Measurements from ENCODE around the gene ANKRD26. TPM values are rescaled to one million over a fixed set of nuclear protein-coding genes. Genes with fewer than 3 reads are reported as not detected.
A peak's percentile ranks its signal among the peaks of the same experiment; 100 is the strongest.

Gene ANKRD26
- total RNA-seq: 1 to 10 TPM; 5.2 to 6.1 TPM

DNA sequence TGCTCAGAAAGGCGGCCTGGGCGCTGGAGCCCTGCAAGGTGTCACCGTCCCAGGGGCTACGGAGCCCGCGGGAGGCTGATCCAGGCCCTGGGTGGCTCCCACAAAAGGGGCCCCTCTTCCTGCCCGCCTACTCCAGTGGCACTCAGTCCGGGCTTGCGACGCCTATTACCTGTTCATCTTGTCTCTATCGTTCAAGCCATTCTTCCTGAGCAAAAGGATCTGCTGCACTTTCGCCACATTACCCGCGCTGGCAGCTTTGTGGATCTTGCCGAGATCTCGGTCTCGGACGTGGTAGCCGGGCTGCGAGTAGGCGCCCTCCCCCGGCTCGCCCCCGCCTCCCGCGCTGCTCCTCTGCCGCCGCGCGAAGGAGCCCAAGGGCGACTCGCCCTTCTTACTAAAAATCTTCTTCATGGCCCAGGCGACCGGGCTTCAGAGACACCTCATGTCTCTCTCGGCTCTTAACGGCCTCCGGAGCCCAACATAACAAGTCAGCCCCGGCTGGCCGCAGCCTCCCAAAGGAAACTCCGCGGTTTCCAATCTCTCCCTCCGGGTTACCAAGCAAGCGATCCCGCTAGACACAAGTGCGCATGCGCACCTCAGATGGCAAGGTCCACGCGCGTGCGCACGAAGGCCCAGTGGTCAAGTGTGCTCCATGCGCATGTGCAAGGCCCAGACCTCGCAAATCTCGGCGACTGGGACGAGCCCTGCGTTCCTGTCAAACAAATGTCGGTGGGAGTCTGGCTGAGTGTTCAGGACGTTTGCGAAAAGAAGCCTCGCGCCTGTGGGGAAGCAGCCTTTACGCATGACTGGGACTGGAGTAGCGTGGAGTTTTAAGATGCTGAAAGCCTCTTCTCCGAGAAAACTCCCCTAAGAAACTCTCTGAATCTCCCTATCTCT is at the start of gene ANKRD26:
ANKRD26 (minus strand) TSS at position 579 of the 897 bp plus-strand sequence; CDS start at position 411, 168 bp downstream.
- CTCF ChIA-PET: interaction anchor here (1.7 kb wide), 1 partner anchor 47 kb away, joined by 5 read pairs; no protein-coding TSS in a partner anchor
- DNase-seq: peak; percentile 96
- Mint-ChIP-seq H3K9me3 (no peaks in the 10 kb centered on the region), H3K4me3 (peak within 1 kb of the TSS; percentile 83), H3K27ac (peak within 1 kb of the TSS; percentile 81), H3K4me1 (peaks cover 44% of the 10 kb centered on the region), H3K36me3 (ENCODE audit: low read depth) (peaks cover 16% of the 10 kb centered on the region), H3K27me3 (no peaks in the 10 kb centered on the region)
- POLR2A ChIA-PET: interaction anchor here (0.6 to 5.1 kb wide), 8 partner anchors 16 to 365 kb away, joined by 3 to 32 read pairs (median 4); partner anchors contain the start of genes MASTL and YME1L1

- Mint-ChIP-seq H3K27ac (peak overlapping the region; percentile 36), H3K9me3 (no peaks in the 10 kb centered on the region), H3K36me3 (ENCODE audit: low read depth) (peaks cover 68% of the 10 kb centered on the region), H3K4me1 (peaks cover 48% of the 10 kb centered on the region), H3K4me3 (no peak overlapping the region), H3K27me3 (no peaks in the 10 kb centered on the region)
- CTCF ChIA-PET: no interaction called here
- no peak for DNase-seq
- POLR2A ChIA-PET: interaction anchor here (0.6 to 1.7 kb wide), 5 partner anchors 14 to 1808 kb away, joined by 3 to 6 read pairs (median 3); no protein-coding TSS in a partner anchor
Observed at GRCh38 chr10:27147701-27148100, 47.4 kb upstream of the ANKRD26 start.

DNA sequence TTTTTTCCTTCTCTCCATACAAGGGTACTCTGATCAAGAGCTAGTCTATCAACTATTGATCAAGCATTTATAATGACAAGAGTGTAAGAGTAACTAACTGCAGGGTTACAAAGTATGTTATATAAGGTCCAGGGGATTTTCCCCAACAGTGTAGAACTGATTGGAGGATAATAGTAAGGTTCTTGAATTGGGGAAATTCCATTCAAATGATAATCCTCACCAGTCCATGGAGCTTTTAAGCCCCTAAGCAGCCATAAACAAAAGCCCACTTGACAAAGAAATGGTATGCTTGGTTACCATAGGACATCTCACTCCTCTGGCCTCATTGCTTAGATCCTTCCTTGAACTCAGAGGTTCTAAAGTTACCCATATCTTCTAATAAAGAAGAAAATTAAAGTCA is 45.6 kb upstream of the ANKRD26 start:
- ChIA-PET CTCF (interaction anchor here (1.0 to 1.2 kb wide), 2 partner anchors 8 to 10 kb away, joined by 3 to 5 read pairs; partner anchors contain the start of genes MASTL and YME1L1), POLR2A (interaction anchor here (0.8 to 6.8 kb wide), 4 partner anchors 8 to 281 kb away, joined by 3 to 77 read pairs (median 4); partner anchors contain the start of genes MASTL and YME1L1)
- no peak for DNase-seq
- H3K36me3 Mint-ChIP-seq (ENCODE audit: low read depth): peaks cover 64% of the 10 kb centered on the region
- no peak overlapping the region for H3K4me3 Mint-ChIP-seq
- H3K27ac Mint-ChIP-seq: no peak overlapping the region
- no peaks in the 10 kb centered on the region for H3K27me3 Mint-ChIP-seq
- no peaks in the 10 kb centered on the region for H3K9me3 Mint-ChIP-seq
- H3K4me1 Mint-ChIP-seq: peaks cover 34% of the 10 kb centered on the region

- CTCF ChIA-PET: interaction anchor here (0.8 to 2.9 kb wide), 4 partner anchors 10 to 253 kb away, joined by 3 to 12 read pairs (median 6); partner anchors contain the start of gene YME1L1
- H3K4me1 Mint-ChIP-seq: peaks cover 21% of the 10 kb centered on the region
Observed at GRCh38 chr10:27143686-27144085, 43.4 kb upstream of the ANKRD26 start.

GRCh38 chr10:27138277-27138676 is 38.0 kb upstream of the ANKRD26 start:
- no peak for DNase-seq
- Mint-ChIP-seq H3K36me3 (ENCODE audit: low read depth) (peaks cover 42% of the 10 kb centered on the region), H3K27ac (no peak overlapping the region), H3K9me3 (no peaks in the 10 kb centered on the region), H3K4me1 (no peaks in the 10 kb centered on the region), H3K27me3 (no peaks in the 10 kb centered on the region), H3K4me3 (no peak overlapping the region)
- ChIA-PET POLR2A (interaction anchor here (1.0 kb wide), 1 partner anchor 16 kb away, joined by 3 read pairs; no protein-coding TSS in a partner anchor), CTCF (interaction anchor here (0.7 kb wide), 1 partner anchor 16 kb away, joined by 4 read pairs; the partner anchor contains the start of gene YME1L1)

More at GRCh38 chr10:27143686-27144085, 43.4 kb upstream of the ANKRD26 start:
- Mint-ChIP-seq H3K9me3 (no peaks in the 10 kb centered on the region), H3K27me3 (no peaks in the 10 kb centered on the region), H3K27ac (no peak overlapping the region), H3K4me3 (no peak overlapping the region), H3K36me3 (ENCODE audit: low read depth) (peaks cover 62% of the 10 kb centered on the region)
- no peak for DNase-seq
- POLR2A ChIA-PET: interaction anchor here (0.8 to 6.8 kb wide), 2 partner anchors 9 to 11 kb away, joined by 3 to 77 read pairs; partner anchors contain the start of genes MASTL and YME1L1

GRCh38 chr10:27134371-27134770 is 34.1 kb upstream of the ANKRD26 start:
- POLR2A ChIA-PET: interaction anchor here (1.0 to 2.0 kb wide), 2 partner anchors 9 to 20 kb away, joined by 3 to 7 read pairs; partner anchors contain the start of gene YME1L1

DNA sequence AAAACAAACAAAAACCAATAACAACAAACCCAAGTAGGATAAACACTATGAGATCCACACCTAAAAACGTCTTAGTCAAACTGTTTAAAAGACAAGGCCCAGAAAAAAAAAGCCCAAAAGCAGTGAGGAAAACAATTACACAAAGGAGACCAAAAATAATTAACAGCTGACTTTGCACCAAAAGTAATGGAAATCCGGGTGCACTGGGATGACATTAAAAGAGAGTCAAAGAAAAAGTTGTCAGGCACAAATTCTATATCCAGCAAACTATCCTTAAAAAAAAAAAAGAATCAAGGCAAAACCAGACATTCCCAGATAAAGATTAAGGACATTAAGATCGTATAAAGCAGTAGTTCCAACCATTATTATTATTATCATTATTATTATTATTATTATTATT is 7.9 kb upstream of the ANKRD26 start:
- ChIA-PET CTCF (interaction anchor here (0.8 kb wide), 1 partner anchor 382 kb away, joined by 3 read pairs; no protein-coding TSS in a partner anchor), POLR2A (interaction anchor here (1.2 kb wide), 1 partner anchor 169 kb away, joined by 3 read pairs; no protein-coding TSS in a partner anchor)
- peaks cover 56% of the 10 kb centered on the region for H3K36me3 Mint-ChIP-seq (ENCODE audit: low read depth)
- no peaks in the 10 kb centered on the region for H3K27me3 Mint-ChIP-seq
- no peak overlapping the region for H3K27ac Mint-ChIP-seq
- no peak overlapping the region for H3K4me3 Mint-ChIP-seq
- H3K4me1 Mint-ChIP-seq: peaks cover 17% of the 10 kb centered on the region
- DNase-seq: no peak
- H3K9me3 Mint-ChIP-seq: peaks cover 2% of the 10 kb centered on the region

More at GRCh38 chr10:27134371-27134770, 34.1 kb upstream of the ANKRD26 start:
- H3K27ac Mint-ChIP-seq: no peak overlapping the region
- CTCF ChIA-PET: interaction anchor here (2.0 kb wide), 1 partner anchor 10 kb away, joined by 6 read pairs; no protein-coding TSS in a partner anchor
- H3K9me3 Mint-ChIP-seq: no peaks in the 10 kb centered on the region
- H3K36me3 Mint-ChIP-seq (ENCODE audit: low read depth): peaks cover 47% of the 10 kb centered on the region
- no peak for DNase-seq
- peaks cover 4% of the 10 kb centered on the region for H3K4me1 Mint-ChIP-seq
- no peak overlapping the region for H3K4me3 Mint-ChIP-seq
- H3K27me3 Mint-ChIP-seq: no peaks in the 10 kb centered on the region

GRCh38 chr10:27104919-27105318 is 4.6 kb upstream of the ANKRD26 start:
- POLR2A ChIA-PET: interaction anchor here (0.9 to 2.4 kb wide), 2 partner anchors 49 to 70 kb away, joined by 3 to 11 read pairs; partner anchors contain the start of genes MASTL and YME1L1
- Mint-ChIP-seq H3K4me1 (peaks cover 44% of the 10 kb centered on the region), H3K9me3 (peaks cover 2% of the 10 kb centered on the region), H3K36me3 (ENCODE audit: low read depth) (peaks cover 42% of the 10 kb centered on the region), H3K4me3 (no peak overlapping the region), H3K27me3 (no peaks in the 10 kb centered on the region), H3K27ac (peak overlapping the region; percentile 71)
- CTCF ChIA-PET: no interaction called here
- peak; percentile 44 for DNase-seq

DNA sequence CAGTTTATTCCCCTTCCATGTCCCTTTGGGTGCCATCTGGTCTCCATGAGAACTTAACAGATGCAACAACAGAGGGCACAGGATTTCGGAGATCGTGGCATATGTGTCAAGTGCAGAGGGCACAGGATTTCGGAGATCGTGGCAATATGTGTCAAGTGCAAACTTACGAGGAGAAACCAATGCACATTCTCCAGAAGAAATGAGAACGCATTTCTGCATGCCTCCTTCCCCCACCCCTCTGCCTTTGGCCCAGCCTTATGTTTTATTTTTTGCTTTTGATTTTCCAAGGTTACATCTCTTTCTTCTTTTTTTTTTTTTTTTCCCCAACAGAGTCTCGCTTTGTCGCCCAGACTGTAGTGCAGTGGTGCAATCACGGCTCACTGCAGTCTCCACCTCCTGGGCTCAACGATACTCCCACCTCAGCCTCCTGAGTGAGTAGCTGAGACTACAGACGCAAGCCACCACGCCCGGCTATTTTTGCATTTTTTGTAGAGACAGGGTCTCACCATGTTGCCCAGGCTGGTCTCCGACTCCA is 586 bp upstream of the ANKRD26 start:
- POLR2A ChIA-PET: interaction anchor here (1.0 to 5.1 kb wide), 6 partner anchors 15 to 366 kb away, joined by 3 to 32 read pairs (median 4); partner anchors contain the start of genes MASTL and YME1L1
- Mint-ChIP-seq H3K4me3 (peak overlapping the region; percentile 83), H3K27me3 (no peaks in the 10 kb centered on the region), H3K4me1 (peaks cover 49% of the 10 kb centered on the region), H3K9me3 (no peaks in the 10 kb centered on the region), H3K36me3 (ENCODE audit: low read depth) (peaks cover 20% of the 10 kb centered on the region), H3K27ac (peak overlapping the region; percentile 81)
- DNase-seq: peak; percentile 38
- CTCF ChIA-PET: interaction anchor here (1.7 kb wide), 1 partner anchor 46 kb away, joined by 5 read pairs; no protein-coding TSS in a partner anchor

DNA sequence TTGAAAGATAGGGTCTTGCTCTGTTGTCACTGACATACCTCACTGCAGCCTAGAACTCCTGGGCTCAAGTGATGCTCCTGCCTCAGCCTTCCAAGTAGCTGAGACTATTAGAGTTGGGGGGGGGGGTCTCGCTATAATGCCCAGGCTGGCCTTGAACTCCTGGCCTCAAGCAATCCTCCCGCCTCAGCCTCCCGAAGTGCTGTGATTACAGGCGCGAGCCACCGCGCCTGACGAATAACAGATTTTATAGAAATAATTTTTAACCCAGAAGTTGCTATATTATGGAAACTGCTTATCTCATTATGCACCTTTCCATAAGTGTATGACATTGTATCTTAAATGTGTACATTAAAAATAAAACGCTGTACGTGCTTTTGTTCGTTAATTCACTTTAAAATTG is 846 bp downstream of the ANKRD26 start:
- Mint-ChIP-seq H3K36me3 (ENCODE audit: low read depth) (peaks cover 11% of the 10 kb centered on the region), H3K9me3 (no peaks in the 10 kb centered on the region), H3K27ac (peak overlapping the region; percentile 81), H3K27me3 (no peaks in the 10 kb centered on the region), H3K4me3 (peak overlapping the region; percentile 83), H3K4me1 (peaks cover 39% of the 10 kb centered on the region)
- POLR2A ChIA-PET: interaction anchor here (0.6 to 5.1 kb wide), 5 partner anchors 16 to 162 kb away, joined by 3 to 32 read pairs (median 4); partner anchors contain the start of genes MASTL and YME1L1
- CTCF ChIA-PET: interaction anchor here (0.6 kb wide), 1 partner anchor 371 kb away, joined by 3 read pairs; no protein-coding TSS in a partner anchor
- no peak for DNase-seq

DNA sequence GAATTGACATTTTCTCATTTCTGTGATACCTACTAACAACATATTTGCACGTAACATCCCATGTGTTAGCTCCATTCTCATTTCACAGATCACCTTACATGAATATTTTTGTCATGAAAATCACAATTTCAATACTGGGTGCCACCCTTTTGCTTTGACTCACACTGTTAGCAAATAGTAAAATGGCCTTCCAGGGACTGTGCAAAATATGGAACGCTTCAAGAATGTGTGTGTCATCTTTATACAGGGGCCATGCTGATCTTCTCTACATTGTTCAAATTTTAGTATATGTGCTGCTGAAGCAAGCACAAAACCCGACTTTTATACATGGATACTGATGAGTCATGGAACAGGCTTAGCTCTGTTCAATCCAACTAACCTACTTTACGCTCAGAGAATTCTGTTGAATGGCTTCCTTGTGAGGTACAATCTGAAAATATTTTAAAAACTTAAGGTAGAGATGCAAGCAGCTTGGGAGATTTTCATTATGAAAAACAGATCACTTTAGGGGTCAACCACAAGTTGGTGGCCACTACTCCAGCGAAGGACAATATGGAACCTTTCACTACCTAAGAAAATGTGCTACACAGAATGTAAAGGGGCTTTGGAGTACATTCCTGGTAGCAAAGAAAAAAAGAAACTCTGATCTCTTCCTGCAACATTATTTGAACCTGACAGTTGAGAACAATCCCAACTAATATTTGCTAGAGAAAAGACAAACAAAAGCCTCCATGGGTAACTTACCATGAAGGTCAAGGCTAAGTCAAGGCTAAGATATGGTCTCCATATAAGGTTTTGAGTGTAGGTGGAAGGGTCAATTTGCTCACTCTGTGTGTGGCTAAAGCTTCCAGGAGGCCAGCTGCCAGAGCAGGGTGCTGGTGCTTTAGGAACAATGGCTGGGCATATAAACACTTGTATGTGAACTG is 11.9 kb downstream of the ANKRD26 start:
- H3K4me1 Mint-ChIP-seq: no peaks in the 10 kb centered on the region
- H3K27ac Mint-ChIP-seq: no peak overlapping the region
- DNase-seq: no peak
- no peaks in the 10 kb centered on the region for H3K27me3 Mint-ChIP-seq
- peaks cover 21% of the 10 kb centered on the region for H3K36me3 Mint-ChIP-seq (ENCODE audit: low read depth)
- no peaks in the 10 kb centered on the region for H3K9me3 Mint-ChIP-seq
- ChIA-PET POLR2A (no interaction called here), CTCF (no interaction called here)
- no peak overlapping the region for H3K4me3 Mint-ChIP-seq

Data from activated CD4-positive, alpha-beta memory T cell treated with anti-CD3 and anti-CD28 coated beads, Interleukin-2, amount 10 ng/mL, durations not matched to agents 7 days and 5 days (primary cell).